CD4-positive, alpha-beta memory T cell (primary cell): ENCODE measurements around the gene TBC1D14. TPM values are rescaled to one million over a fixed set of nuclear protein-coding genes. Genes with fewer than 3 reads are reported as not detected.

Experiments used
- CTCF ChIA-PET: fragments of 350-600 bp; sonication (Branson Sonifier 250); formaldehyde crosslinking; loops from one replicate; lab custom pipeline; 2021; ENCODE audit warnings: inconsistent platforms; ENCODE audit not compliant: partially characterized antibody; lab: Charles Lee
- POLR2A ChIA-PET: fragments of 350-600 bp; sonication (Branson Sonifier 250); formaldehyde crosslinking; loops from one replicate; lab custom pipeline; 2021; ENCODE audit not compliant: partially characterized antibody; lab: Charles Lee
- DNase-seq, 5 donors: peaks; one replicate each; pipeline versions ENCODE4 v3.0.0 to v3.0.0-alpha.2; 2020 to 2022; ENCODE audit warnings: mixed read lengths in 1 of 5
- H3K27ac ChIP-seq: one replicate; pipeline ENCODE4 v1.7.0; 2013; ENCODE audit warnings: low read depth, low read length
- H3K27me3 ChIP-seq: 2 replicates; pipeline ENCODE4 v1.7.0; 2013; ENCODE audit warnings: mild to moderate bottlenecking, low read length, moderate library complexity; ENCODE audit not compliant: insufficient read depth
- H3K36me3 ChIP-seq: 2 replicates; pipeline ENCODE4 v1.7.0; 2013; ENCODE audit warnings: mild to moderate bottlenecking, low read length, moderate library complexity; ENCODE audit not compliant: insufficient read depth
- H3K4me1 ChIP-seq: 2 replicates; pipeline ENCODE4 v1.7.0; 2013; ENCODE audit warnings: mild to moderate bottlenecking, low read length, moderate library complexity; ENCODE audit not compliant: insufficient read depth
- H3K4me3 ChIP-seq, 2 donors: one replicate each; pipeline ENCODE4 v1.7.0; 2013; ENCODE audit warnings: low read length in 2 of 2, mild to moderate bottlenecking in 1 of 2
- H3K9me3 ChIP-seq, 2 donors: one replicate each; pipeline ENCODE4 v1.7.0; 2013; ENCODE audit warnings: low read length in 2 of 2, control low read depth in 1 of 2; ENCODE audit not compliant: control insufficient read depth in 1 of 2
- H3K27ac Mint-ChIP-seq, 7 donors: one replicate each; pipeline ENCODE4 v1.8.0; 2020 to 2021; ENCODE audit warnings: mixed read lengths in 7 of 7, mild to moderate bottlenecking in 6 of 7, inconsistent platforms in 3 of 7, moderate library complexity in 3 of 7
- H3K27me3 Mint-ChIP-seq, 2 donors: one replicate each; pipeline ENCODE4 v1.8.0; 2020 to 2021; ENCODE audit warnings: mixed read lengths in 2 of 2
- H3K36me3 Mint-ChIP-seq, 2 donors: one replicate each; pipeline ENCODE4 v1.8.0; 2020 to 2021; ENCODE audit warnings: mixed read lengths in 2 of 2, inconsistent platforms in 1 of 2, mild to moderate bottlenecking in 1 of 2
- H3K4me1 Mint-ChIP-seq, 4 donors: one replicate each; pipeline ENCODE4 v1.8.0; 2020 to 2021; ENCODE audit warnings: mixed read lengths in 4 of 4, mild to moderate bottlenecking in 1 of 4
- H3K4me3 Mint-ChIP-seq, 8 donors: one replicate each; pipeline ENCODE4 v1.8.0; 2020 to 2021; ENCODE audit warnings: mixed read lengths in 8 of 8, mild to moderate bottlenecking in 7 of 8, moderate library complexity in 6 of 8, inconsistent platforms in 3 of 8
- H3K9me3 Mint-ChIP-seq, 8 donors: one replicate each; pipeline ENCODE4 v1.8.0; 2020 to 2021; ENCODE audit warnings: mixed read lengths in 8 of 8, mild to moderate bottlenecking in 5 of 8, inconsistent platforms in 3 of 8, moderate library complexity in 1 of 8
- intact Hi-C: fragments of 100-400 bp; cut with micrococcal nuclease; formaldehyde crosslinking; loops from one replicate; pipeline ENCODE4 v1.15.1; 2023
- polyA plus RNA-seq, 2 donors: library from polyadenylated mRNA; unstranded; fragments of 300-500 nt; fragmentation: Illumina TruSeq; gene quantifications; one replicate each; pipeline ENCODE4 v1.2.3, GENCODE V29; 2021
- total RNA-seq, 2 experiments: library from RNA; stranded (reverse); gene quantifications; one replicate each; pipeline ENCODE4 v1.2.3, GENCODE V29; 2021

Gene TBC1D14
- total and polyA plus RNA-seq, 4 experiments from 2014 or later, result 40.7 to 80.7 (median 63.0) TPM

DNA sequence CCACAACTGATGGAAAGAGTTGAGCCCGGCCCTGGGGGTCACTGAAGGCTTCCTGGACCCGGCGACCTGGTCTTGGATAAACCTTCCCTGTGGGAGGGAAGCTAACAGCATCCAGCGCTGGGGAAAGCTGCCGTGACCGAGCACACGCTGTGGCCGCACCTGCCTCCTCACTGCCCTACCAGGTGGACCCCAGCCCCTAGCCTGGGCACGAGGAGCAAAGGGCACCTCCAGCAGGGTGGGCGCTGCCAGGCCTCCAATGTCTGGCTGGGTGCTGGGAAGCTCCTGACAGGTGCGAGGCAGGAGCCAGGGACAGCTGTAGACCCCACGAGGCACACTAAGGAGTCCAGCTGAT is 141.5 kb downstream of the TBC1D14 start:
- DNase-seq, result no peak
- H3K36me3 ChIP-seq, result peaks cover 25% of the 10 kb centered on the region
- H3K4me1 Mint-ChIP-seq, result peaks cover 32 to 76% (median 43%) of the 10 kb centered on the region in 4 donors
- intact Hi-C loops, result no loop called here
- H3K4me3 Mint-ChIP-seq, result no peak overlapping the region
- H3K27ac Mint-ChIP-seq, result no peak overlapping the region
- no peaks in the 10 kb centered on the region for H3K27me3 ChIP-seq
- H3K4me3 ChIP-seq, result no peak overlapping the region
- no peak overlapping the region for H3K27ac ChIP-seq
- POLR2A ChIA-PET, result interaction anchor here (0.6 to 1.6 kb wide), 2 partner anchors 11 to 385 kb away, joined by 3 to 5 read pairs; no protein-coding TSS in a partner anchor
- H3K27me3 Mint-ChIP-seq, result no peaks in the 10 kb centered on the region
- H3K36me3 Mint-ChIP-seq, result peaks cover 15 to 45% of the 10 kb centered on the region in 2 donors
- H3K9me3 Mint-ChIP-seq, result no peaks in the 10 kb centered on the region
- H3K4me1 ChIP-seq, result peaks cover 40% of the 10 kb centered on the region
- H3K9me3 ChIP-seq, result no peaks in the 10 kb centered on the region
- CTCF ChIA-PET, result interaction anchor here (11.3 kb wide), 1 partner anchor 17 kb away, joined by 76 read pairs; the partner anchor contains the start of gene GRPEL1

DNA sequence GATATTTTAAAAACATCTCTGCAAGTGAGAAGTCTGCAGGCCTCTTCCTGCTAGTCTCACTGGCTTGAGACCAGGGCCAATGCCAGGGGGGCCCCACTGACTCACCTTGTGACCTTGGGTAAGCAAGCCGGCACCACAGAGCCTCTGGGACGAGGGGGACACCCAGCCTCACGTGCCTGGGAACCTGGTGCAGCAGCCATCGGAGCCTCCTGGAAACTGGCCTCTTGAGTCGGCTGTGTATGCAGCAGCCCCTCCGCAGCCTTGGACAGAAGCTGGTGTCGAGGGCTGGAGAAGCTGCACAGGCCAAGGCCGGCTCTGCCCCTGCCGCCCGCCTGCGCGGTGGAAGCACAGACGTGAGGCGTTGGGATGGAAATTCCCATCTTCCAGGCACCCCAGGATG is 142.3 kb downstream of the TBC1D14 start:
- ChIA-PET CTCF (interaction anchor here (11.3 kb wide), 1 partner anchor 16 kb away, joined by 76 read pairs; the partner anchor contains the start of gene GRPEL1), POLR2A (interaction anchor here (0.7 to 2.1 kb wide), 3 partner anchors 9 to 763 kb away, joined by 4 to 5 read pairs (median 5); partner anchors contain the start of genes GRPEL1 and TADA2B)
- Mint-ChIP-seq H3K27ac (peak overlapping the region in 1 of 7 donors; percentile 23), H3K4me1 (peaks cover 25 to 68% (median 36%) of the 10 kb centered on the region in 4 donors), H3K9me3 (no peaks in the 10 kb centered on the region), H3K36me3 (peaks cover 18 to 43% of the 10 kb centered on the region in 2 donors), H3K27me3 (no peaks in the 10 kb centered on the region), H3K4me3 (no peak overlapping the region)
- DNase-seq, result no peak
- Histone ChIP-seq H3K36me3 (peaks cover 32% of the 10 kb centered on the region), H3K4me1 (peaks cover 33% of the 10 kb centered on the region), H3K9me3 (no peaks in the 10 kb centered on the region), H3K4me3 (no peak overlapping the region), H3K27ac (no peak overlapping the region), H3K27me3 (no peaks in the 10 kb centered on the region)
- intact Hi-C loops, result no loop called here

DNA sequence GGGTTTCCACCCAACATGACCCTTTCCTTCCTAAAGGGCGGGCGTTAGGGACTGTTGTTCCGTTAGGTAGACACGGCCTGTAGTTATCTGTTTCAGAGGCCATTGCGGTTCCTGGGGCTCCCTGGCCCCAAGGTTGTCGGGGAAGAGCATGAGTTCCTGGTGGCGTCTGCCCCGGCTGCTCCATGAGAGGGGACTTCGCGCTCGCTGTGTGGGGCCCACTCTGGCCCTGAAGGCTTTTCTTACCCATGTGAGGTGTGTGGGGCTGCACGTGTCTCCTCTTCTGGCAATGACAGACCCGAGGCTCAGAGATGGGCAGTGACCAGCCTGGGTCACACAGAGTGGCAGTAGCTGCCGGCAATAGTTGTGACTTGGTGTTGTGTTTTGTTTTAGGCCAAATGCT is 142.7 kb downstream of the TBC1D14 start:
- peaks cover 18 to 40% of the 10 kb centered on the region in 2 donors for H3K36me3 Mint-ChIP-seq
- Histone ChIP-seq H3K27me3 (no peaks in the 10 kb centered on the region), H3K4me3 (no peak overlapping the region), H3K27ac (no peak overlapping the region), H3K9me3 (no peaks in the 10 kb centered on the region), H3K4me1 (peaks cover 28% of the 10 kb centered on the region), H3K36me3 (peaks cover 32% of the 10 kb centered on the region)
- no peaks in the 10 kb centered on the region for H3K9me3 Mint-ChIP-seq
- intact Hi-C loops, result no loop called here
- POLR2A ChIA-PET, result interaction anchor here (1.0 to 2.1 kb wide), 2 partner anchors 9 to 15 kb away, joined by 4 to 5 read pairs; partner anchors contain the start of genes GRPEL1 and TADA2B
- peak overlapping the region in 2 of 7 donors; percentile 23 to 48 for H3K27ac Mint-ChIP-seq
- no peaks in the 10 kb centered on the region for H3K27me3 Mint-ChIP-seq
- CTCF ChIA-PET, result interaction anchor here (1.0 to 11.3 kb wide), 2 partner anchors 9 to 16 kb away, joined by 3 to 76 read pairs; partner anchors contain the start of genes GRPEL1 and TADA2B
- peak overlapping the region in 1 of 8 donors; percentile 29 for H3K4me3 Mint-ChIP-seq
- DNase-seq, result no peak
- peaks cover 21 to 64% (median 32%) of the 10 kb centered on the region in 4 donors for H3K4me1 Mint-ChIP-seq

DNA sequence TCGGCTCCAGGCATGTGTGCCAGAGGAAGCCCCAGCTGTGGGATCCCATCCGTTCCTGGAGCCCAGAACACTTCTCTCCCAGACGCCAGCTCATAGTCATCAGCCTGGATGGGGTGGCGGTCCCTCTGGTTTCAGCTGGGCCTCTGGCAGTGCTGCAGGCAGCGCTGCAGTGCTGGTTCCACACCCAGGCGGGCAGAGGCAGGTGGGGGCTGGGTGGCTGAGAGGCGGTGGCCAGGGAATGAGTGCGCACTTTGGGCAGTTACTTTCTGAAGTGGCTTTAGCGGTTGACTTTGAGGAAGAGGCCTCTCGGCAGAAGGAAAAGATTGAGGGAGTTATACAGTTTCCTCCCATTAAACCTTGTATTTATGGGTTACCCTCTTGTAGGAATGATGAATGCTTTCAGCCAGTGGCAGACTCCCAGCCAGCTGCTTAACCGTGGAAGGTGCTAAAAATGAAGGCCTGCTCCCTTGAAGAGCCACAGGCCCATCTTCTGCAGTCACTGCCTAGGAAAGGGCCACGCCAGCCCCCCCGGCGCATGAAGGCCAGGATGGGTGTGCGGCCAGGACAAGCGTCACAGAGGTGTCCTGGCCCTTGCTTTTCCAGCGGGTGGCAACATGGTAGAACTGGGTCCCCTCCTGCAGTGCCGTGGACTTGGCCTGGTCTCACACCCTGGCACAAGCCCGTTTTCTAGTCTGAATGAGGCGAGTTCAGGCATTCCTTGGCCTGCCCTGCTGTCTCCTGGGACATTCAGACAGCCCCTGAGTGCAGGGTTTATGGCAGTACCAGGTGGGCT is 143.5 kb downstream of the TBC1D14 start:
- Histone ChIP-seq H3K9me3 (no peaks in the 10 kb centered on the region), H3K4me3 (no peak overlapping the region), H3K36me3 (peaks cover 32% of the 10 kb centered on the region), H3K27me3 (no peaks in the 10 kb centered on the region), H3K4me1 (peaks cover 20% of the 10 kb centered on the region), H3K27ac (no peak overlapping the region)
- peak in 2 of 5 donors; percentile 18 to 35 for DNase-seq
- ChIA-PET CTCF (interaction anchor here (1.0 to 11.3 kb wide), 2 partner anchors 10 to 15 kb away, joined by 3 to 76 read pairs; partner anchors contain the start of genes GRPEL1 and TADA2B), POLR2A (interaction anchor here (1.0 to 2.1 kb wide), 2 partner anchors 10 to 15 kb away, joined by 4 to 5 read pairs; partner anchors contain the start of genes GRPEL1 and TADA2B)
- H3K27me3 Mint-ChIP-seq, result no peaks in the 10 kb centered on the region
- H3K9me3 Mint-ChIP-seq, result no peaks in the 10 kb centered on the region
- intact Hi-C loops, result no loop called here
- peak overlapping the region in 4 of 7 donors; percentile 30 to 62 (median 52) for H3K27ac Mint-ChIP-seq
- H3K36me3 Mint-ChIP-seq, result peaks cover 18 to 43% of the 10 kb centered on the region in 2 donors
- peak overlapping the region in 2 of 8 donors; percentile 33 to 45 for H3K4me3 Mint-ChIP-seq
- peaks cover 18 to 56% (median 29%) of the 10 kb centered on the region in 4 donors for H3K4me1 Mint-ChIP-seq

DNA sequence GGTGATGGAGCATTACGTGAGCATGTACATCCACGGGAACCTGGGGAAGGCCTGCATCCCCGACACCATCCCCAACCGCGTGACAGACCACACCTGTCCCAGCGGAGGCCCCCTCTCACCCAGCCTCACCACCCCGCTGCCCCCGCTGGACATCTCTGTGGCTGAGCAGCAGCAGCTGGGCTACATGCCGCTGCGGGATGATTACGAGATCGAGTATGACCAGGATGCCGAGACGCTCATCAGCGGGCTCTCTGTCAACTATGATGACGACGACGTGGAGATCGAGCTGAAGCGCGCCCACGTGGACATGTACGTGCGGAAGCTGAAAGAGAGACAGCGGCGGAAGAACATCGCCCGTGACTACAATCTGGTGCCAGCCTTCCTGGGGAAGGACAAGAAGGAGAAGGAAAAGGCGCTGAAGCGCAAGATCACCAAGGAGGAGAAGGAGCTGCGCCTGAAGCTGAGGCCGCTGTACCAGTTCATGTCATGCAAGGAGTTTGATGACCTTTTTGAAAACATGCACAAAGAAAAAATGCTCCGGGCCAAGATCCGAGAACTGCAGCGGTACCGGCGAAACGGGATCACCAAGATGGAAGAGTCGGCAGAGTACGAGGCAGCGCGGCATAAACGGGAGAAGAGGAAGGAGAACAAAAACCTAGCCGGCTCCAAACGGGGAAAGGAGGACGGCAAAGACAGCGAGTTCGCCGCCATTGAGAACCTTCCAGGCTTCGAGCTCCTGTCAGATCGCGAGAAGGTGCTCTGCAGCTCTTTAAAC is 144.7 kb downstream of the TBC1D14 start:
- Mint-ChIP-seq H3K4me1 (peaks cover 14 to 44% (median 22%) of the 10 kb centered on the region in 4 donors), H3K27ac (peak overlapping the region in 6 of 7 donors; percentile 27 to 90 (median 60)), H3K9me3 (no peaks in the 10 kb centered on the region), H3K27me3 (no peaks in the 10 kb centered on the region), H3K4me3 (no peak overlapping the region), H3K36me3 (peaks cover 18 to 46% of the 10 kb centered on the region in 2 donors)
- intact Hi-C loops, result no loop called here
- Histone ChIP-seq H3K4me3 (no peak overlapping the region), H3K4me1 (peaks cover 15% of the 10 kb centered on the region), H3K9me3 (no peaks in the 10 kb centered on the region), H3K27ac (no peak overlapping the region), H3K36me3 (peaks cover 42% of the 10 kb centered on the region), H3K27me3 (no peaks in the 10 kb centered on the region)
- CTCF ChIA-PET, result interaction anchor here (1.8 to 11.3 kb wide), 2 partner anchors 12 to 14 kb away, joined by 5 to 76 read pairs; partner anchors contain the start of genes GRPEL1 and TADA2B
- POLR2A ChIA-PET, result interaction anchor here (0.7 to 3.6 kb wide), 4 partner anchors 11 to 68 kb away, joined by 3 to 15 read pairs (median 4); partner anchors contain the start of genes GRPEL1 and TADA2B
- no peak for DNase-seq

DNA sequence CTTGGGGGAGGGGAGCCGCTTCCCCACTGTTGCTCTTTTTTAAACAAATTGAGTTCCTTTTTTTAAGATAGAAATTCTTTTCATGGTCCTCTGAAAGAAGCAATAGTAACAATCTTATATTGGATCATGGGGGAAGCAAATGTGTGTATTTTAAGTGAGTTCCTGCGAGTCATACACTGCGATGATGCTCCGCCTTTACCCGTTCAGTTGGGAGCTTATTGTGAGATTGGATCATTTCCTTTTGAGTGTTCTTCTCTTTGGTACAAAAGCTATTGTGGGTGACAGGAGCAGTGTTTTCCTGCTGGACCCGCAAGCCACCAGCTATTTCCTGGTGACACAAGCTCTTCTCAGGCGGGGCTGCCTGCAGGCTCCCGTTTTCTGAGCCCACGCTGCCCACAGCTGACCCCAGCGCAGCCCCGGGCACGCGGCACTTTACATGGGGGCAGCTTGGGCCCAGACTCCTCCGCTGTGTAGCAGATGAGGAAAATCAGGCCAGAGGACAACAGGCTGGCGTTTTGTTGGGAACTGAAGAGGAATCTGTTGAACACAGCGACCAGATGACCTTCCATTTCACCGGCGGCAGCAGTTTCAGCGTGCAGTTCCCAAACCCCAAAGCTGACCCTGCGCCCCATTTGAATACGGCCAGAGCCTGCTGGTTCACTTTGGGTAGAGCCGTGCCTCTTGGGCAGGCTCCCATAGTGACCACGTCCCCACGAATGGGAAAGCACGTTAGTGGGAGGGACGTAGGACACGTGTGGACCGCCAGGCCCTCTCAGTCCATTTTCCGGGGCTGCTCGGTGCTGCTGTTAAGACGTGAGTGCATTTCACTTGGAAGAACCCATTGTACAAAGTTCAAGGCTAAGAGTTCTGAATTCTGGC is 145.7 kb downstream of the TBC1D14 start:
- Mint-ChIP-seq H3K4me3 (peak overlapping the region in 1 of 8 donors; percentile 39), H3K27me3 (no peaks in the 10 kb centered on the region), H3K9me3 (no peaks in the 10 kb centered on the region), H3K36me3 (peaks cover 22 to 53% of the 10 kb centered on the region in 2 donors), H3K4me1 (peaks cover 12 to 34% (median 18%) of the 10 kb centered on the region in 4 donors), H3K27ac (peak overlapping the region in 1 of 7 donors; percentile 12)
- H3K4me3 ChIP-seq, result no peak overlapping the region
- no peak overlapping the region for H3K27ac ChIP-seq
- no peak for DNase-seq
- intact Hi-C loops, result no loop called here
- H3K27me3 ChIP-seq, result no peaks in the 10 kb centered on the region
- ChIA-PET CTCF (interaction anchor here (0.6 to 11.3 kb wide), 3 partner anchors 13 to 15 kb away, joined by 3 to 76 read pairs (median 5); partner anchors contain the start of genes GRPEL1 and TADA2B), POLR2A (interaction anchor here (1.3 to 3.6 kb wide), 2 partner anchors 13 to 147 kb away, joined by 3 to 15 read pairs; partner anchors contain the start of gene GRPEL1)
- no peaks in the 10 kb centered on the region for H3K9me3 ChIP-seq
- peaks cover 51% of the 10 kb centered on the region for H3K36me3 ChIP-seq
- H3K4me1 ChIP-seq, result peaks cover 15% of the 10 kb centered on the region
